Measurements from ENCODE around the gene GVQW3. TPM values are rescaled to one million over a fixed set of nuclear protein-coding genes. Genes with fewer than 3 reads are reported as not detected.

GVQW3 gene
- total RNA-seq, 2 donors from 2014 or later, result 0.89 to 0.90 TPM

GRCh38 chr11:76376746-76377558 lies 4.2 kb upstream of the GVQW3 start:
- TF ChIP-seq CTCF (IDR thresholded peaks at IDR 0.05), result no peak
- Histone ChIP-seq H3K9me3 (no peaks in the 10 kb centered on the region), H3K36me3 (no peaks in the 10 kb centered on the region), H3K27me3 (no peaks in the 10 kb centered on the region), H3K4me3 (no peak overlapping the region), H3K27ac (no peak overlapping the region), H3K4me1 (peaks cover 0 to 27% of the 10 kb centered on the region in 2 donors)
- DNase-seq (ENCODE audit: low spot score), result no peak

GRCh38 chr11:76379807-76380158 lies 1.3 kb upstream of the GVQW3 start:
- no peaks in the 10 kb centered on the region for H3K9me3 ChIP-seq
- no peaks in the 10 kb centered on the region for H3K27me3 ChIP-seq
- DNase-seq (ENCODE audit: low spot score), result no peak
- H3K4me1 ChIP-seq, result peaks cover 0 to 40% of the 10 kb centered on the region in 2 donors
- H3K4me3 ChIP-seq, result peak overlapping the region; percentile 66 to 95
- H3K36me3 ChIP-seq, result no peaks in the 10 kb centered on the region
- TF ChIP-seq CTCF (IDR thresholded peaks at IDR 0.05), result no peak
- peak overlapping the region in 1 of 2 donors; percentile 81 for H3K27ac ChIP-seq

- TF ChIP-seq CTCF (IDR thresholded peaks at IDR 0.05), result no peak
- no peaks in the 10 kb centered on the region for H3K36me3 ChIP-seq
- peak overlapping the region; percentile 75 to 81 for H3K27ac ChIP-seq
- H3K9me3 ChIP-seq, result no peaks in the 10 kb centered on the region
- no peak for DNase-seq (ENCODE audit: low spot score)
- peak overlapping the region; percentile 66 to 95 for H3K4me3 ChIP-seq
- no peaks in the 10 kb centered on the region for H3K27me3 ChIP-seq
- peaks cover 0 to 40% of the 10 kb centered on the region in 2 donors for H3K4me1 ChIP-seq
Measured at GRCh38 chr11:76380159-76380976, 755 bp upstream of the GVQW3 start.

- Histone ChIP-seq H3K9me3 (no peaks in the 10 kb centered on the region), H3K36me3 (no peaks in the 10 kb centered on the region), H3K27ac (no peak overlapping the region), H3K27me3 (no peaks in the 10 kb centered on the region), H3K4me1 (peaks cover 0 to 32% of the 10 kb centered on the region in 2 donors), H3K4me3 (no peak overlapping the region)
- no peak for DNase-seq (ENCODE audit: low spot score)
- TF ChIP-seq CTCF (IDR thresholded peaks at IDR 0.05), result no peak
Measured at GRCh38 chr11:76382209-76382608, 1.1 kb downstream of the GVQW3 start.

- Histone ChIP-seq H3K36me3 (no peaks in the 10 kb centered on the region), H3K9me3 (no peaks in the 10 kb centered on the region), H3K4me1 (peaks cover 0 to 17% of the 10 kb centered on the region in 2 donors), H3K4me3 (no peak overlapping the region), H3K27ac (no peak overlapping the region), H3K27me3 (no peaks in the 10 kb centered on the region)
- DNase-seq (ENCODE audit: low spot score), result no peak
- TF ChIP-seq CTCF (IDR thresholded peaks at IDR 0.05), result no peak
Measured at GRCh38 chr11:76385903-76386302, 4.8 kb downstream of the GVQW3 start.

Data from right atrium auricular region (tissue), 2 donors.